Ramos (cell line): ENCODE measurements around the gene CEPT1.

ENCODE experiments used
- in situ Hi-C: fragments of 300-500 bp; cut with MboI; formaldehyde crosslinking; loops from one replicate; pipeline ENCODE4 v1.14.3; 2022; ENCODE audit warnings: low sequenced_read_pairs; ENCODE audit not compliant: unreplicated experiment

The CEPT1 gene

DNA sequence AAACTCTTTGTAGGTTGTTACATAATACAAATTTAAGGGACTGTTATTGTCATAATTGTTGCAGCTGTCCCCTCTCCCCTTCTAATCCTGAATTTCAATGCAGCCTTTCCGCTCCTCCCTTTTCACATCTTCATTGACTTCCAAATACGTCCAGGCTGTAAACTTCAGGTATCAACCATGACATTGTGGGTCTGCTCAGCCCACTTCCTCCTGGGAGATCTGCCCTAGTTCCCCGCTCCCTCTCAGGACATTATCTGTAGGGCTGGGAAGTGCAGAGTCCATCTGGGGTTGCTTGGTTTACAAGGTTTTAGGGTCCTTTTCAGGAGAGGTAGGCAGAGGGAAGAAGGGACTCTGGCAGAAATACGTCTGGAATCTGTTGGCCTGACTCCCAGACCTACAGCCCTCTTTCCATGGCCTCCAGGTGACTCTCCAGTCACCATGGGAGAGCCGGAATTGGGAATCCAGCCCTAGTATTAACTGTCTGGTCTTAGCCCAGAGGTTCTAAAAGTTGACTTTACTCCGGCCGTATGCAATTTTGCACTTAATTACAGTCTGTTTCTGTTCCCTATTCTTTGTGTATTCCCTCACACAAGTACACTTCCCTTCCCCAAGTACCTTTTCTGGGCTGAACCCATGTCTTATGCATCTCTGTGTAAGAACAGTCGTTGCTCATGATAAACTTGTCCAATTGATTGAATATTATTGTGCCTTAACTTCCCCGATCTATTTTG, 65.1 kb downstream of the CEPT1 start:
- in situ Hi-C loops, result loop anchor here (25.0 kb wide), 1 partner anchor 407 kb away; the partner anchor contains the start of gene RAP1A

DNA sequence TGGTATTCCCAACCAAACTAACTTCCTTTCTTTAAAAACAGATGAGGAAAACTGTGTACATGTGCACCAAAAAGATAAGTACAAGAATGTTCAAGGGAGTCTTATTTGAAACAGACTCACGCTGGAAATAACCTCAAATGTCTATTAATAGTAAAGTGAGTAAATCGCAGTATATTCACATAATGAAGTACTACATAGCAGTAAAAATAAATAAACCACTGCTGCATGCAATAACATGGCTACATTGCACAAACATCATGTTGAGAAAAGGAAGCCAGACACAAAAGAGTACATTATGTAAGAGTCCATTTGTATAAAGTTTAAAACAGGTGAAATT, 65.7 kb downstream of the CEPT1 start:
- in situ Hi-C loops, result loop anchor here (25.0 kb wide), 1 partner anchor 407 kb away; the partner anchor contains the start of gene RAP1A

DNA sequence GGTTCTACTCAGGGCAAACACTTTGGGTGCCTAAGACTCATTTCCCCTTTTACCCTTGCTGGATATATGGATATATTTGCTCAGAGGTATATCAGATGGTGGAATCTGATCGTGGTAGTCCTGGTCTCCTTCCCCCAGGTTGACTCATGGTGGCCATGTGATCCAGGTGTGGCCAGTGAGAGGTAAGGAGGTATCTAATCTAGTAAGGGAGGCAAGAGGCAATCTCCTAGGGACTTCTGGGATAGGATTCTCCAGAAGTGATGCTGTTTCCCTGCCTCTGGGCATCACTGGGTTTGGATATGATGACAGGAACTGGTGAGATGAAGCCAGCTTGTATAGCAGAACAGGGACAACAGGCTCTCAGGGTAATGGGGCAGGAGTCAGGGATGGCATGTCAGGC, 68.9 kb downstream of the CEPT1 start:
- in situ Hi-C loops, result loop anchor here (25.0 kb wide), 1 partner anchor 403 kb away; the partner anchor contains the start of gene RAP1A

DNA sequence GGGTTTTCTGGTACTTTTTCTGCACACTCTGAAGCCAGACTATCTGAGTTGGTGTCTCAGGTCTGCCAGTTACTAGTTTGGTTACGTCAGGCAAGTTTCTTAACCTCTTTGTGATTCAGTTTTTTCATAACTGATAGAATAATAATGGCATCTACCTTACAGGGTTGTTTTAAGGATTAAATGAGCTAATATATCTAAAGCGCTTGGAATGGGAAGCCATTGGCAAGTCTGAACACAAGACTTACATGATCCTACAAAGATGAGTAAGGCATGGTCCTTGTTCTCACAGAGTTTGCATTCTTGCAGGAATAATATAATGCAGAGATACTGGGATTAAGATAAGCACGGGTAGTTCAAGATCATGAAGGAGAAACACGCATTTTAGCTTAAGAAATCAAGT, 69.6 kb downstream of the CEPT1 start:
- in situ Hi-C loops, result loop anchor here (10.0 to 25.0 kb wide), 2 partner anchors 335 to 403 kb away; partner anchors contain the start of genes CD53 and RAP1A

DNA sequence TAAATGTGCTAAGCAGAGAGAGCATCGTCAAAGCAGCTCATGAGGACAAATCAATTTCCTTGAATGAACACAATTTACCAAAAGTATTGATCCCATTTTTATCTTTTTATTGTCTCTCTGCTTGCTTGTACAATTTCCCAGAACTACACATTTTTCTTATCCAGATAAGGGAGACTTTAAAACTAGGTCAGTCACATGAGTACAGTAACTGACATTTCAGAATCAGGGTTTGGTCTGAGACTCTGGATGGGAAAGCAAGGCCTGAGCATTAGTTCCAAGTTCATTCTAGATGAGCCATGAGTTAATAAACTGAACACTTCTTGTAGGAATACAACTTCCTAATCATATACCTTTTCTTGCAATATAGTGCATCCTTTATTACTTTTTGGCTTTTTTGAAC, 71.9 kb downstream of the CEPT1 start:
- in situ Hi-C loops, result loop anchor here (10.0 to 25.0 kb wide), 2 partner anchors 337 to 400 kb away; partner anchors contain the start of genes CD53 and RAP1A

DNA sequence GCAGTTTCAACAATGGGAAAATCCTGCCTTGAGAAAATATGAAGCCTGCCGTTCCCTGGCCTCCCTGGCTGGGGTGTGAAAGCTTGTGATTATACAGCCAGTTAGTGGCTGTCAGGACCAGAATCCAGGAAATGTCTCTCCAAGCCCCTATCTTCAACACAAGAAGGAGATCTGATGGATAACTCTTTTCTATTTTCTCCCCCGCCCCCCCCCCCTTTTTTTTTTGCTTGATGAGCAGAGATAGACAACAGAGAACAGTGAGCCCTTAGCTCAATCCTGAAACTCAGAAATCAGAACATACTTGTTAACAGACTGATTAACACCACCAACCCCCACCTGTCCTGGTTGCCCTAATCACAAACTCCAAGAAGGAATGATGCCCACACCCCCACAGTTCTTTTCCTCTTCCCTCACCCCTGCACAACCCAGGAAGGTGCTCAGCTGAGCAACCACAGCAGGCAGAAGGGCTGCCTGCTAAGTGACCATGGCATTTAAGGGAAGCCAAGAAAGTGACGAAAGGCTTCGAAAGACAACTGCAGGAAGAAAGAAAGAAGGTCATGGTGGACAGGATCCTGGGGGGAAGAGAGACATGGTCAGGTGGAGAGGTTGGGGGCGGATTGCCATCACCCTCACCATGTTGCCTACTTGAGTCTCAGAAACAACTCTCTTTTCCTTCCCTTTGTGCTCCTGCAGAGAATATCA, 72.8 kb downstream of the CEPT1 start:
- in situ Hi-C loops, result loop anchor here (10.0 to 25.0 kb wide), 2 partner anchors 338 to 400 kb away; partner anchors contain the start of genes CD53 and RAP1A

DNA sequence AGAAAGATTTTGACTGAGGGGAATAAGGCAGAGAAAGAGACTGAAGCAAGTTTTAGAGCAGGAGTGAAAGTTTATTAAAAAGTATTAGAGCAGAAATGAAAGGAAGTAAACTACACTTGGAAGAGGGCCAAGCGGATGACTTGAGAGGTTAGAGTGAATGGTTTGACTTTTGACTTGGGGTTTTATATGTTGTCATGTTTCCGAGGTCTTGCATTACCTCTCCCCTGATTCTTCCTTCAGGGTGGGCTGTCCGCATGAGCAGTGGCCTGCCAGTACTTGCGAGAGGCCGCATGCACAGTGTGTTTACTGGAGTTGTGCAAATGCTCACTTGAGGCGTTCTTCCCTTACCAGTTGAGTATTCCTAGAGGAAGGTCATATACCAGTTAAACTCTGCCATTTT, 73.4 kb downstream of the CEPT1 start:
- in situ Hi-C loops, result loop anchor here (10.0 to 25.0 kb wide), 2 partner anchors 339 to 399 kb away; partner anchors contain the start of genes CD53 and RAP1A

DNA sequence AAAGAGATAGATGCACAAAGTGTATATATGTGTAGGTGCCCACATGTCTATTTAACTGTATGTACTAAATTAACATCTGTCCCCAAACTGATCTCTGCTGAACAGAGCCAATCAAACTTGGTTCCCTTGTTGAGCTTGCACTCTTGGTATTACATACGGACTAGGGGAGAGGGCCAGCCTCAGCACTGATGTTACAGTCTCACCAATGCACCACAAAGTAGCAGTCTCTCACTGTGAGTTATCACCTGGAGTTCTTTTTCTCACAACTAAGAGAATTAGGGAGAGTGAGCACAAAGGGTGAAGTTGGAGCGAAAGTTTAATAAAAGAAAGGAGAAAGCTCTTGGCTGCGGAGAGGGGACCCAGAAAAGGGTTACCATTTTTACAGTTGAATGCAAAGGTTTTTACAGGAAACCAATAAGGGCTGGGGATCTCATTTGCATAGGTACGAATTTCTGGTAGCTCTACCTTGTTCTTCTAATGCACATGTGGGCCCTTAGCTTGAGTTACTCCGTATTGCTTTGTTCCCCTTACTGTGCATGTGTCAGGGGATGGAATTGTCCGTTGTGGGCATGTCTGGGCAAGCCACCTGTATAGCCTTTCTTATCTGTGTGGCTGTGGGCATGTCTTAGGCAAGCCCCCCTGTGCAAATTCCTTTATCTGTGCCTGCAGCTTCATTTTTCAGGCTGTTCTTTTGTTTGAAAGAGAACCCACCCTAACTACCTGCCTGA, 74.2 kb downstream of the CEPT1 start:
- in situ Hi-C loops, result loop anchor here (10.0 to 25.0 kb wide), 2 partner anchors 339 to 398 kb away; partner anchors contain the start of genes CD53 and RAP1A

DNA sequence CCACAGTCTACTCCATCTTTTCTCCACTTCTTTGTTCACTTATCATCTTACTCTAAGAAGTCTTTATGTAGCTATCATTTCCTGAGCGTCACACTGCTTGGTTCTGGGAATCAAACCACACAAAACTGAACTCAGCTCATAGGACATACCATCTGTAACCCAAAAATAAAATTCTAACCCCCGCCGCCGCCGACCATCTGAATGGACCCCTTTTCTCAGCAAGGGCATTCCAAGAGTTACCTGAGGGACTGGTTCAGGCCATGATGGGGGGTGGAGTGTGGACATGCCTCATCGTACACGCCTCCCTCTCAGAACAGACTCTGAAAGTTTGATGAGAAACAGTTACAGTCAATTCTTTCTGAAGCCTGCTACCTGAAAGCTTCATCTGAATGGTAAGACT, 74.9 kb downstream of the CEPT1 start:
- in situ Hi-C loops, result loop anchor here (10.0 to 25.0 kb wide), 2 partner anchors 340 to 397 kb away; partner anchors contain the start of genes CD53 and RAP1A

DNA sequence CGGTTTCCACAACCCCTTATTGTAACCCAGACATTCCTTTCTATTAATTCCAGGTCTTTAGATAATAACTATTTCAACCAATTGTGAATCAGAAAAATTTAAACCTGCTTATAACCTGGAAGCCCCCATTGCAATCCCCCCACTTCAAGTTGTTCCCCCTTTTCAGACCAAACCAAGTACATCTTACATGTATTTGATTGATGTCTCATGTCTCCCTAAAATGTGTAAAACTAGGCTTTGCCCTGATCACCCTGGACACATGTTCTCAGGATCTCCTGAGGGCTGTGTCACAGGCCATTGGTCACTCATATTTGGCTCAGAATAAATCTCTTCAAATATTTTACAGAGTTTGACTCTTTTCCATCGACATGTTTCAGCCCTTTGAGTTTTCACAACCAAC, 75.3 kb downstream of the CEPT1 start:
- in situ Hi-C loops, result loop anchor here (10.0 to 25.0 kb wide), 2 partner anchors 340 to 397 kb away; partner anchors contain the start of genes CD53 and RAP1A

DNA sequence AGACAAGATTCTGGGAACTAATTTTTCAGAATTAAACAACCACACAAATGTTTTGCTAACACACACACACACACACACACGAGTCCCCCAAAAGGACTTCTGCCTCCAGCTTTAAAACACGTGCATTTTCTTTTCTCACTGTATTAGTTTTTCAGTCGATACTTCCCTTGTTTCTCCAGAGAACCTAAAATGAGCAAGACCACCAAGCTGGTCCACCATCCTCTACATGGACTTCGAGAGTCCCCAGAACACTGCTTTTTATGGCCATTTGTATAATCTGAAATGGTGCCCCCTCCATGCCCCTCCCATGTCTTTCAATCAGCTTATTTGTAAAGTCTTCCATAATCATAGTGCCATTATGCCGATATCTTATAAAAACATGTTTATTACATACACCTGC, 76.7 kb downstream of the CEPT1 start:
- in situ Hi-C loops, result loop anchor here (10.0 to 25.0 kb wide), 2 partner anchors 342 to 396 kb away; partner anchors contain the start of genes CD53 and RAP1A

DNA sequence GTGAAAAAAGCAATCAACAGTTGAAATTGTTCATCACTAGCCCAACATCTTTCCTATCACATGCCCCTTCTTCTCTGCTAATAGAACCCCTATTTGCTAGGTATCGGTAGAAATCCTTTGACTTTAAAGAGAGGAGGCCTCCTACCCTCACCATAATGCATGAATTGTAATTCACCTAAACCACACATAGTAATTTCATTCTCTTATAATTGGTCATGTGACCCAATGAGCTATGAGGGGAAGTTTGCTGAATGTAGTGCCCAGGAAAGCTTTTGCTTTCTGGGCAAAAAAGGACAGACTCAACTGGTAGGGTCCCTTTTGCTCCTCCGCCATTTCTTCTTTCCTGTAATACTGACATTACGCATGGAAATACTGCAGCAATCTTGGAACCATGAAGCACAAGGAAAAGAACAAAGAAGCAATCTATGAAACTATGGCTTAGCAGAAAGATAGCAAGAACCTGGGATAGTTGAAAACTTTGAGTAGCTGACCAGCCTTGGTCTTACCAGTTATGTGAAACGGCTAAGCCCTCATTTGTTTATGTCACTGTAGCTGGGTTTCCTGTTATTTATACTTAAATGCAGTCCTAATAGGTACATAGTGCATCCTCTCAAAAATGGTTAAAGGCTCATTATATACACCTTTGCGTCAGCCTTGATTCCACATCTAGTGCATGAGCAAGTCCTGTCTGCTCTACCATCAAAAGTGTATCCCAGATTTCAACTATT, 77.3 kb downstream of the CEPT1 start:
- in situ Hi-C loops, result loop anchor here (10.0 to 25.0 kb wide), 2 partner anchors 343 to 395 kb away; partner anchors contain the start of genes CD53 and RAP1A

DNA sequence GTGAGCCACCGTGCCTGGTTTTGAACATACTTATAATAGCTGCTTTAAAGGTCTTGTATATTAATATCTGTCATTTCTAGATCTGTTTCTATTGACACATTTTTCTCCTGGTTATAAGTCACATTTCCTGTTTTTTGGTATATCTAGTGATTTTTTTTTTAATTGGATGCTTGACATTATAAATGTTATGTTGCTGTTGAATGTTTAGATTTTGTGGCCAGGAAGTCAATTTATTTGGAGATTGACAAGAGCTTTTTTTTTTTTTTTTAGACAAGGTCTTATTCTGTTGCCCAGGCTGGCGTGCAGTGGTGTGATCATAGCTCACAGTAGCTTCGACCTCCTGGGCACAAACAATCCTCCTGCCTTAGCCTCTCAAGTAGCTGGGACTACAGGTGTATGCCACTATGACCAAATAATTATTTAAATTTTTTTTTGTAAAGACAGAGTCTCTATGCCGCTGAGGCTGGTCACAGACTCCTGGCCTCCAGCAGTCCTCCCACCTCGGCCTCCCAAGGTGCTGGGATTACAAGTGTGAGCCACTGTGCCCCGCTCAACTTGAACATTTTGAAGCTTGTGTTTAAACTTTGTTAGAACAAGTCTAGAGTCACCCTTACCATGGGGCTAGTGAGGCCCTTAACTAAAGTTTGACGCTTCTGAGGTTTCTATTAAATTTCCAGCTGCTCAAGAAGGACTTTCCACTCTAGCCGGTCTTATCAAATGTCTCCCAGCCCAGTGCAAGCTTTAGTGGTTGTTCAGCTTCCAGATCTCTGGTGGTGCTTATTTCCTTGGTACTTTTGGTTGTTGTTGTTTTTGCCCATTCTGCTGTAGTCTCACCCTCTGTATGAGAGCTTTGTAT, 78.9 kb downstream of the CEPT1 start:
- in situ Hi-C loops, result loop anchor here (10.0 to 25.0 kb wide), 2 partner anchors 344 to 393 kb away; partner anchors contain the start of genes CD53 and RAP1A

DNA sequence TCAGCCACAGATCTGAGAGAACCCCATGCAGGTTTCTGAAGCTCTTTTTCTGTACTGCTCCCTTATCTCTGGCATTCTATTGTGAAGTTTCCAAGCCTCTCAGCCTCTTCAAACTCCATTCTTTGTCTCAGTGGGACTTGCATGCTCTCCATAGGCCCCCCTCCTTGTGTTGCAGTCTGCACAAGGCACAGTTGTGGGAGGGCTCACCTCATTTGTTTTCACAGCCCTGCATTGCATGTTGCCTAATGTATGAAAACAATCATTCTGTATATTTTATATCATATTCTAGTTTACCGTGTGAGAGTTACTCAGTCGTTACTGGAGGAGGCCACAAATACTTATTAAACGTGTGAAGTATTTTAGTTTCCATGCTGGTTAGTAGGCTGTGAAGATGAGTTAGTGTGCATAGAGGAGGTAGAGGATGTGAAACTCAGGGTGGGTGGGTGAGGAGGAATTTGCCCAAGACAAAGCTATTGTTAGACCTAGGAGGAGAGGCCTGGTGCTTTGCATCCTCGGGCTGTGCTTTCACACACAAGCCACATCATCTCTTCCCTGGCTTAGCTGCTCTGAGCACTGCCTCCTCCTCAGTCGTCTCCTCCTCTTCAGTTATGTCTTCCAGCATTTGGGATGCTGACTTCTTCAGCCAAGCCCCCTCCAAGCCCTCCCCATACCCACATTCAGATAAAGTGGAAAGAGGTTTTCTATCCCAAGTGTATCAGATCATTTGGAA, 79.7 kb downstream of the CEPT1 start:
- in situ Hi-C loops, result loop anchor here (5.0 to 25.0 kb wide), 6 partner anchors 173 to 535 kb away; partner anchors contain the start of genes ATP5PB, CD53, DDX20 and RAP1A

DNA sequence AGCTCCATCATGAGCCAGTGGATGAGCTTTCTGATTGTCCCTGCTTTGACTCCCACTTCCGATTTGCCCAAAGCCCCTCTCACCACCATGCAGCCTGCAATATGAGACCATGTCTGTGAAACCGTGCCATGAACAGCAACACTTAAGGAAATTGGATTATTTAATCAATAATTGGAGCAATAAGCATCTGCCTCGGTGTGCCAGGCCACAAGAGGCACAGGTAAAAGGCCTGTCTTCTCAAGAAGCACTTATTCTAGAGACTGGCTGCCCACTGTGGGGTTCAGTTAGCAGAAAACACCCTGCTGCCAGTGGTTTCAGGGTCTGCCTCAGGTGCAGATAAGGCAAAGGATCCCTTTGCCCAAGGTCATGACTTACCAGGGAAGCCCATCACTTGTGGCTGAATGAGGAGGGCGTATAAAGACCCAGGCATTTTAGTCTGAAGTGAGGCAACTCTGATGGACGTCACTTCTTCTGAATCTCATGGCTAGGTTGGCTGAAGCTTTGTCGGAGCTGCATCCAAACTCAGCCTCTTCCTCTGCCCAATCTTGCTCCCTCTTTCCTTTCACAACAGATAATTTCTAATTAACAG, 80.4 kb downstream of the CEPT1 start:
- in situ Hi-C loops, result loop anchor here (5.0 to 25.0 kb wide), 5 partner anchors 172 to 534 kb away; partner anchors contain the start of genes ATP5PB, DDX20, RAP1A and WDR77

DNA sequence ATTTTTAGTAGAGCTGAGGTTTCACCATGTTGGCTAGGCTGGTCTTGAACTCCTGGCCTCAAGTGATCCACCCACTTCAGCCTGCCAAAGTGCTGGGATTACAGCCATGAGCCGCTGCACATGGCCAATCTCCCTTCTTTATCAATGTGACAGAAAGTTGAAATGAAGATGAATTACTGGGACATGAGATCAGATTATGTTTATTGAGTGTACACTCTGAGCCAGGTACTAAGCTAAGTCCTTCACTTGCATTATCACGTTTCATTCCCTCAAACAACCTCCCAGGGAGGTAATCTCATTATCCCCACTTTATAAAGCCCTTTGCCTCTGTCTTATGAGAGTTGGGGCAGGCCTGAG, 81.2 kb downstream of the CEPT1 start:
- in situ Hi-C loops, result loop anchor here (5.0 to 25.0 kb wide), 5 partner anchors 171 to 534 kb away; partner anchors contain the start of genes ATP5PB, DDX20, RAP1A and WDR77
